ENCODE results near the gene MYBPHL.

DNA sequence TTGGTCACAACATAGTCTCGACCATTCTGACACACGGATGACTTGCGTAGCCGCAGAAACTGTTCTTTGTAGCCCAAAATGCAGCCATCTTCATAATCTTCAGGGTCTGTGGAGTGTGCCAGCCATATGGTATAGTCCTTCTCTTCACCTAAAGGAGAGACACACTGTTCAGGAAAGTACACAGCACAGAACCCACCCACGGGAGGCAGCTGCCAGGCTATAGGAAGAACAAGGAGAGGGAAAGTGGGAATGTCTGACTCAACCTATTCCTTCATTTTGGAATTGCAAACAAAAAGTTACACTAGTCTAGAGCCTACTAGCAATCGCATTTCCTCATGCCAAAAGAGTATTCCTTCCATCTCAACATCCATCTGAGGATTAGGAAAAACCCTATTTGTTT lies 16.2 kb upstream of the MYBPHL start:
- TF ChIP-seq CTCF (IDR thresholded peaks at IDR 0.05) (no peak), EP300 (IDR thresholded peaks at IDR 0.05) (no peak), POLR2A (IDR thresholded peaks at IDR 0.05) (no peak)
